Rectal smooth muscle tissue (tissue), 1 donor: ENCODE data around the gene RHPN2.

ENCODE experiments used
- H3K27ac ChIP-seq: one replicate; pipeline ENCODE4 v1.7.0; 2013; ENCODE audit warnings: low read depth, low read length, inconsistent platforms
- H3K27me3 ChIP-seq: one replicate; pipeline ENCODE4 v1.7.0; 2013; ENCODE audit warnings: low read length; ENCODE audit not compliant: control insufficient read depth, insufficient read depth
- H3K36me3 ChIP-seq: one replicate; pipeline ENCODE4 v1.7.0; 2013; ENCODE audit warnings: low read length; ENCODE audit not compliant: control insufficient read depth, insufficient read depth
- H3K4me1 ChIP-seq: one replicate; pipeline ENCODE4 v1.7.0; 2013; ENCODE audit warnings: low read length; ENCODE audit not compliant: control insufficient read depth, insufficient read depth
- H3K4me3 ChIP-seq: one replicate; pipeline ENCODE4 v1.7.0; 2013; ENCODE audit warnings: low read length
- H3K9ac ChIP-seq: one replicate; pipeline ENCODE4 v1.7.0; 2013; ENCODE audit warnings: low read length

Gene RHPN2

GRCh38 chr19:33090179-33090578 is 25.5 kb upstream of the RHPN2 start:
- H3K4me1 ChIP-seq = no peaks in the 10 kb centered on the region
- no peak overlapping the region for H3K9ac ChIP-seq
- no peaks in the 10 kb centered on the region for H3K27me3 ChIP-seq
- H3K27ac ChIP-seq = no peak overlapping the region
- peaks cover 13% of the 10 kb centered on the region for H3K36me3 ChIP-seq
- no peak overlapping the region for H3K4me3 ChIP-seq

DNA sequence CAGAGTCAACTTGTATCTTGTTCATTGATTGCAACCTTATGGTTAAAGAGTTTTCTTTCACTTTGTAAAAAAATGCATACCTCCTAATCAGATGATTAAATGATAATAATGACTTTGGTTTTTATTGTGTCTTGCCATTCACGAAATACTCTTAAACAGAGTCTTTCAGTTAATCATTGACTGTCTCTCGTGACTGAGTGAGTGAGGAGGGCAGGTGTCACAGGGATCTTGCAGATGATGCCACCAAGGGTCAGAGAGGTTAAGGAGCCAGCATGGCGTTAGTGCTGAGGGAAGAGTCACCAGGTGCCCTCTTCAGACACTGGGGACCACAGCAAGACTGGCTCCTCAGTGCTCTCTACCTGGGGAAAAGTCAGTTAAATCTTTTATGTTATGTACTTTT is 24.3 kb upstream of the RHPN2 start:
- no peak overlapping the region for H3K27ac ChIP-seq
- peaks cover 11% of the 10 kb centered on the region for H3K36me3 ChIP-seq
- H3K9ac ChIP-seq = no peak overlapping the region
- H3K4me1 ChIP-seq = no peaks in the 10 kb centered on the region
- H3K27me3 ChIP-seq = no peaks in the 10 kb centered on the region
- no peak overlapping the region for H3K4me3 ChIP-seq

DNA sequence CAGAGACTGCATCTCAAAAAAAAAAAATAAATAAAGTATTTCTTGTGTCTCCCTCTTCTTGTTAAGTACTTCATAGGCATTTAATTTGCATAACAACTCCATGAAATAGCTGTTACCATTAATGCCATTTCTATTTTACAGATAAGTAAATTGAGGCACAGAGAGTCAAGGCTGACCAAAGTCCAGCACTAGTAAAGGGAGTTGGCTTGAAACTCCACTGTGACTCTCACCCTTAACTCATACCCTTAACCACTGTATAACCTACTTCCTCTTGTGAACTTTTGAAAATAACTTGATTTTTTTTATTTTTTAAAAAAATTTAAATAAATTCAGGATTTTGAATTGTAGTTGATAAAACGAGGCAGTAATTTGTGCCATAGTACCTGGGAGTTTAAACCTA is 22.3 kb upstream of the RHPN2 start:
- no peaks in the 10 kb centered on the region for H3K36me3 ChIP-seq

GRCh38 chr19:33085570-33086128 is 21.0 kb upstream of the RHPN2 start:
- Histone ChIP-seq H3K27ac (no peak overlapping the region), H3K4me1 (peaks cover 8% of the 10 kb centered on the region), H3K27me3 (no peaks in the 10 kb centered on the region), H3K4me3 (no peak overlapping the region), H3K9ac (no peak overlapping the region), H3K36me3 (no peaks in the 10 kb centered on the region)

More for the DNA sequence above, 22.3 kb upstream of the RHPN2 start:
- Histone ChIP-seq H3K27ac (no peak overlapping the region), H3K4me1 (peaks cover 3% of the 10 kb centered on the region), H3K9ac (no peak overlapping the region), H3K4me3 (no peak overlapping the region), H3K27me3 (no peaks in the 10 kb centered on the region)

DNA sequence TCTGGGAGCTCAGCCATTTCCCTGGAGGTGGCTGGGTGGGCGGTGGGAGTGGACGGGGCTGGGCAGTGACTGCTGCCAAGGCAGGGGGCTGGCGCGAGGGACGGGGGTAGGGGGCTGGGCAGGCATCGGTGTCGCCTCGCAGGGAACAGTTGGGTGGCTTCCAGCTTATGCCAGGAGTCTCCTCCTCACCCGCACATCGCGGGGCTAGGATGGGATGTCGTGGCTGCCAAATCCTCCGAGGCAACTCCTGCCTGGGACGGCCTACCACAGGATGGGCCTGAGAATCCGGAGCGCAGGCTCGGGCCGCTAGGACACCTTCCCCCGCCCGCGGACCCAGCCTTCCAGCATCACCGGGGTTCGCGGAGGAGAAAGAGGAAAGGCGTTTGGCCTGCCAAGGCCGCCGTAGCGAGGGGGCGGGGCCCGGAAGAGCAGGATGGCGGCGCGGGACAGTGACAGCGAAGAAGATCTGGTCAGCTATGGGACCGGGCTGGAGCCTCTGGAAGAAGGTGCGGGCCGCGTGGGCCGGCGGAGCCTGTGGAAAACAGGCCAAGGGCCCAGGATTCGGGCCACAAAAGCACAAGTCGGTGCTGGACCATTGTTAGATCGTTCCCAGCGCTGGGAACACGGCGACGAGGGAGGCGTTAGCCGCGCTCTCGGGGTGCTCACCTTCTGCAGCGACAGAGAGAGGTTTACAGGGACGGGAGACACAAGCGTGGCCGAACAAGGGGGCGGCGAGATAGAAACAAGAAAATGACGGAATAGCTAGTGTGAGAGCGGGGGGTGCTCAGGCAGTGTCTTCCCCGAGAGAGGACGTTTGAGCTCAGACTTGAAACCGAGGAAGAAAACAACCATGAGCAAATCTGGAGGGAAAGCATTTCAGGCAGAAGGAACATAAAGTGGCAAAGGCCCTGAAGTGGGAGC is 16.3 kb upstream of the RHPN2 start, which contains the start of gene GPATCH1:
Gene GPATCH1 (plus strand): TSS at position 421 of the 921 bp plus-strand sequence. CDS start 13 bp downstream, at position 434.
- Histone ChIP-seq H3K9ac (peak within 1 kb of the TSS; percentile 94), H3K36me3 (no peaks in the 10 kb centered on the region), H3K4me1 (peaks cover 8% of the 10 kb centered on the region), H3K27me3 (no peaks in the 10 kb centered on the region), H3K27ac (peak within 1 kb of the TSS; percentile 74), H3K4me3 (peak within 1 kb of the TSS; percentile 91)

DNA sequence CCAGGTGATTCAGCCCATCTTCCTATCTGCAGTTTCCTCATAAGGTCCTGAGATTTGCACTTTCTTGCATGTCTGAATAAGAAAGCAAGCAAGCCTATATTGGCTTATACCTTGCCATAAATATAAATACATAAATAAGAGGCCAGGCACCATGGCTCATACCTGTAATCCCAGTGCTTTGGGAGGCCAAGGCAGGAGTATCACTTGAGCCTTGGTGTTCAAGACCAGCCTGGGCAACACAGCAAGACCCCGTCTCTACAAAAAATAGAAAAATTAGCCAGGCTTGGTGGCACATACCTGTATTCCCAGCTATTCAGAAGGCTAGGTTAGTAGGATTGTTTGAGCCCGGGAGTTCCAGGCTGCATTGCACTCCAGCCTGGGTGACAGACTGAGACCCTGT is 10.8 kb upstream of the RHPN2 start:
- no peak overlapping the region for H3K27ac ChIP-seq
- no peak overlapping the region for H3K4me3 ChIP-seq
- H3K4me1 ChIP-seq = no peaks in the 10 kb centered on the region
- H3K27me3 ChIP-seq = no peaks in the 10 kb centered on the region
- no peaks in the 10 kb centered on the region for H3K36me3 ChIP-seq
- H3K9ac ChIP-seq = no peak overlapping the region

GRCh38 chr19:33071887-33072286 is 7.2 kb upstream of the RHPN2 start:
- Histone ChIP-seq H3K27ac (no peak overlapping the region), H3K9ac (no peak overlapping the region), H3K27me3 (no peaks in the 10 kb centered on the region), H3K4me1 (no peaks in the 10 kb centered on the region), H3K4me3 (no peak overlapping the region), H3K36me3 (no peaks in the 10 kb centered on the region)

DNA sequence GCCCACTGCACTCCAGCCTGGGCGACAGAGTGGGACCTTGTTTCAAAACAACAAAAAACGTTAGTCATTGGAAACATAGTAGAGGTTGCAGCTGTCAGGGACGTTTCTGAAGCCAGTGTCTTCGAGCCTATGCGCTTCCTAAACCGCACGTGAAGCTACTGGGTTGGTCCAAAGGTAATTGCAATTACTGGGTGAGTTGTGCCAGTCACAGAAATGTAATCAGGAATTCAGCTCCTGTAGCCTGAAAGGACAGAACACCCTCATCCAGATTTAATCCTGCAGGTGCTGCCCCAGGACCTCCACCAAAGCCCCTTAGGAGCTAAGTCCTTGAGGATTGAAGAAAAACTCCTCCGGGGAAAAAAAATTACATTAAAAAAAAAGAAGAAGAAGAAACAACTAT is 2.4 kb upstream of the RHPN2 start:
- Histone ChIP-seq H3K4me1 (no peaks in the 10 kb centered on the region), H3K4me3 (no peak overlapping the region), H3K27ac (no peak overlapping the region), H3K36me3 (no peaks in the 10 kb centered on the region), H3K27me3 (no peaks in the 10 kb centered on the region), H3K9ac (no peak overlapping the region)

GRCh38 chr19:33066543-33066942 is 1.9 kb upstream of the RHPN2 start:
- Histone ChIP-seq H3K27ac (no peak overlapping the region), H3K9ac (no peak overlapping the region), H3K36me3 (no peaks in the 10 kb centered on the region), H3K27me3 (no peaks in the 10 kb centered on the region), H3K4me1 (no peaks in the 10 kb centered on the region), H3K4me3 (no peak overlapping the region)

DNA sequence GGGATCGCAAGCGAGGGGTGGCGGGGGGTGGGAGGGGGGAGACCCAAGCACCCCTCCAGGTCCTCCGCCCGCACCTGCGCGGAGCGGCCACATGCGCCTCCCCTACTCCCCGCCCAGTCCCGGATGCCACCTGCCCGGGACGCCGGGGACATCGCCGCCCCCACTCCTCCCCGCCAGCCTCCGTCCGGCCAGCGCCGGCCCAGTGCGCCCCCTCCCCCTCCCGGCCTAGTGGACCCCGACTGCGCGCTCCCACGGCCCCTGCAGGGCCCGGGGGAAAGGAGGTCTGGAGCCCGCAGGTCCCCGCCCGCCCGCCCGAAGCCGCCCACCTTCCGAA is 263 bp downstream of the RHPN2 start:
- Histone ChIP-seq H3K36me3 (no peaks in the 10 kb centered on the region), H3K9ac (no peak overlapping the region), H3K27ac (no peak overlapping the region), H3K27me3 (no peaks in the 10 kb centered on the region), H3K4me3 (peak overlapping the region; percentile 65), H3K4me1 (no peaks in the 10 kb centered on the region)

GRCh38 chr19:33063753-33064457 is 783 bp downstream of the RHPN2 start:
- no peaks in the 10 kb centered on the region for H3K4me1 ChIP-seq
- H3K27me3 ChIP-seq = no peaks in the 10 kb centered on the region
- no peak overlapping the region for H3K9ac ChIP-seq
- no peak overlapping the region for H3K27ac ChIP-seq
- no peaks in the 10 kb centered on the region for H3K36me3 ChIP-seq
- peak overlapping the region; percentile 65 for H3K4me3 ChIP-seq

- H3K9ac ChIP-seq = no peak overlapping the region
- H3K27me3 ChIP-seq = no peaks in the 10 kb centered on the region
- H3K4me1 ChIP-seq = no peaks in the 10 kb centered on the region
- H3K27ac ChIP-seq = no peak overlapping the region
- H3K4me3 ChIP-seq = peak overlapping the region; percentile 28
- no peaks in the 10 kb centered on the region for H3K36me3 ChIP-seq
Measured at GRCh38 chr19:33063356-33063752, 1.3 kb downstream of the RHPN2 start.
